Fibroblast of mammary gland (primary cell): Measurements from ENCODE around the gene PPP1R16B.

Experiments used
- DNase-seq: peaks from one replicate; pipeline ENCODE4 v3.0.0-alpha.2; 2010; ENCODE audit warnings: low read depth
- H3K4me3 ChIP-seq: 2 replicates; pipeline ENCODE4 v1.5.1; 2011; ENCODE audit warnings: low read depth, mild to moderate bottlenecking, low read length, moderate library complexity; ENCODE audit not compliant: control insufficient read depth
- CTCF ChIP-seq: conservative IDR thresholded peaks from 2 replicates; pipeline ENCODE4 v1.5.1; 2011; ENCODE audit warnings: low read depth, low read length, inconsistent platforms; ENCODE audit not compliant: control insufficient read depth, insufficient read depth

Gene PPP1R16B

GRCh38 chr20:38873050-38873581, 67.6 kb downstream of the PPP1R16B start:
- no peak for TF ChIP-seq CTCF
- DNase-seq = no peak
- no peak overlapping the region for H3K4me3 ChIP-seq

- H3K4me3 ChIP-seq = no peak overlapping the region
- TF ChIP-seq CTCF = no peak
- DNase-seq = no peak
These were observed 69.1 kb downstream of the PPP1R16B start for GRCh38 chr20:38874460-38875174.

- no peak for TF ChIP-seq CTCF
- no peak for DNase-seq
- H3K4me3 ChIP-seq = no peak overlapping the region
These were observed 69.9 kb downstream of the PPP1R16B start for GRCh38 chr20:38875175-38875993.

- DNase-seq = no peak
- H3K4me3 ChIP-seq = no peak overlapping the region
- no peak for TF ChIP-seq CTCF
These were observed 72.0 kb downstream of the PPP1R16B start for GRCh38 chr20:38877483-38877882.

GRCh38 chr20:38878866-38879265, 73.4 kb downstream of the PPP1R16B start:
- H3K4me3 ChIP-seq = no peak overlapping the region
- peak; percentile 27 for DNase-seq
- TF ChIP-seq CTCF = no peak

GRCh38 chr20:38880952-38881735, 75.6 kb downstream of the PPP1R16B start:
- DNase-seq = no peak
- TF ChIP-seq CTCF = no peak
- no peak overlapping the region for H3K4me3 ChIP-seq
